ENCODE data around the gene MAMDC4. TPM values are rescaled to one million over a fixed set of nuclear protein-coding genes. Genes with fewer than 3 reads are reported as not detected.

The MAMDC4 gene
- total RNA-seq, 2 experiments from 2014 or later = 11.7 to 14.2 TPM

GRCh38 chr9:136858844-136859757 lies 7.0 kb downstream of the MAMDC4 start:
- peaks cover 28% of the 10 kb centered on the region for H3K36me3 ChIP-seq (ENCODE audit: insufficient read depth, low read length)
- no peak overlapping the region for H3K4me2 ChIP-seq (ENCODE audit: low read length)
- no peak overlapping the region for H3K27ac ChIP-seq (ENCODE audit: low read depth, low read length, poor library complexity, severe bottlenecking)
- H3K79me2 ChIP-seq (ENCODE audit: insufficient read depth, low read depth, low read length) = no peaks in the 10 kb centered on the region
- H3K9me3 ChIP-seq (ENCODE audit: low read length) = no peaks in the 10 kb centered on the region
- ChIA-PET POLR2A (no interaction called here), CTCF (ENCODE audit: unreplicated experiment) (no interaction called here)
- BruUV-seq (replicated peaks) = no TSS peak
- no peak for DNase-seq (ENCODE audit: low spot score)
- no peaks in the 10 kb centered on the region for H3K9me2 ChIP-seq (ENCODE audit: insufficient read depth, low read length)
- TF ChIP-seq, protein P1, sequence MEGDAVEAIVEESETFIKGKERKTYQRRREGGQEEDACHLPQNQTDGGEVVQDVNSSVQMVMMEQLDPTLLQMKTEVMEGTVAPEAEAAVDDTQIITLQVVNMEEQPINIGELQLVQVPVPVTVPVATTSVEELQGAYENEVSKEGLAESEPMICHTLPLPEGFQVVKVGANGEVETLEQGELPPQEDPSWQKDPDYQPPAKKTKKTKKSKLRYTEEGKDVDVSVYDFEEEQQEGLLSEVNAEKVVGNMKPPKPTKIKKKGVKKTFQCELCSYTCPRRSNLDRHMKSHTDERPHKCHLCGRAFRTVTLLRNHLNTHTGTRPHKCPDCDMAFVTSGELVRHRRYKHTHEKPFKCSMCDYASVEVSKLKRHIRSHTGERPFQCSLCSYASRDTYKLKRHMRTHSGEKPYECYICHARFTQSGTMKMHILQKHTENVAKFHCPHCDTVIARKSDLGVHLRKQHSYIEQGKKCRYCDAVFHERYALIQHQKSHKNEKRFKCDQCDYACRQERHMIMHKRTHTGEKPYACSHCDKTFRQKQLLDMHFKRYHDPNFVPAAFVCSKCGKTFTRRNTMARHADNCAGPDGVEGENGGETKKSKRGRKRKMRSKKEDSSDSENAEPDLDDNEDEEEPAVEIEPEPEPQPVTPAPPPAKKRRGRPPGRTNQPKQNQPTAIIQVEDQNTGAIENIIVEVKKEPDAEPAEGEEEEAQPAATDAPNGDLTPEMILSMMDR (conservative IDR thresholded peaks at IDR 0.05; ENCODE audit: low read length) = no peak
- TF ChIP-seq EZH2phosphoT487 (IDR thresholded peaks at IDR 0.05; ENCODE audit: borderline replicate concordance, low read depth, low read length) = no peak
- H2AFZ ChIP-seq (ENCODE audit: low read length) = no peak overlapping the region
- no peaks in the 10 kb centered on the region for H3K4me1 ChIP-seq (ENCODE audit: insufficient read depth, low read length, poor library complexity, severe bottlenecking)
- H4K20me1 ChIP-seq (ENCODE audit: insufficient read depth, low read length) = no peaks in the 10 kb centered on the region
- intact Hi-C loops (cut with micrococcal nuclease; ENCODE audit: unreplicated experiment) = no loop called here
- no peak overlapping the region for H3K4me3 ChIP-seq (ENCODE audit: low read depth, low read length, poor library complexity, severe bottlenecking)

- CTCF ChIA-PET (ENCODE audit: unreplicated experiment) = no interaction called here
- H4K20me1 ChIP-seq (ENCODE audit: insufficient read depth, low read length) = no peaks in the 10 kb centered on the region
- POLR2A ChIA-PET = no interaction called here
- H3K9me3 ChIP-seq (ENCODE audit: low read length) = no peaks in the 10 kb centered on the region
- H3K4me2 ChIP-seq (ENCODE audit: low read length) = no peak overlapping the region
- no peaks in the 10 kb centered on the region for H3K9me2 ChIP-seq (ENCODE audit: insufficient read depth, low read length)
- DNase-seq (ENCODE audit: low spot score) = no peak
- intact Hi-C loops (cut with micrococcal nuclease; ENCODE audit: unreplicated experiment) = no loop called here
- H3K4me3 ChIP-seq (ENCODE audit: low read depth, low read length, poor library complexity, severe bottlenecking) = no peak overlapping the region
- H3K27ac ChIP-seq (ENCODE audit: low read depth, low read length, poor library complexity, severe bottlenecking) = no peak overlapping the region
- H3K36me3 ChIP-seq (ENCODE audit: insufficient read depth, low read length) = peaks cover 30% of the 10 kb centered on the region
- H2AFZ ChIP-seq (ENCODE audit: low read length) = no peak overlapping the region
- peaks cover 8% of the 10 kb centered on the region for H3K4me1 ChIP-seq (ENCODE audit: insufficient read depth, low read length, poor library complexity, severe bottlenecking)
- no TSS peak for BruUV-seq (replicated peaks)
- TF ChIP-seq, protein P1 (conservative IDR thresholded peaks at IDR 0.05; ENCODE audit: low read length) = no peak
- no peak for TF ChIP-seq EZH2phosphoT487 (IDR thresholded peaks at IDR 0.05; ENCODE audit: borderline replicate concordance, low read depth, low read length)
- peaks cover 12% of the 10 kb centered on the region for H3K79me2 ChIP-seq (ENCODE audit: insufficient read depth, low read depth, low read length)
Measured at GRCh38 chr9:136860529-136860928, 8.4 kb downstream of the MAMDC4 start.
